Stimulated activated CD4-positive, alpha-beta T cell treated with anti-CD3 and anti-CD28 coated beads, Interleukin-12 subunit alpha, Interleukin-12 subunit beta, amount 100 ng/mL, for 24 hours (primary cell): ENCODE data around the gene LIN28A.
A peak's percentile ranks its signal among the peaks of the same experiment; 100 is the strongest.

ENCODE experiments used
- DNase-seq, 2 experiments: peaks; one replicate each; pipeline ENCODE4 v3.0.0-alpha.2; 2020; ENCODE audit warnings: low read depth in 2 of 2

LIN28A gene

GRCh38 chr1:26434161-26434752 lies 23.6 kb downstream of the LIN28A start:
- no peak for DNase-seq

GRCh38 chr1:26438041-26438440 lies 27.4 kb downstream of the LIN28A start:
- DNase-seq, result no peak

- DNase-seq, result no peak
Observed at GRCh38 chr1:26440259-26440658, 29.6 kb downstream of the LIN28A start.

- DNase-seq, result no peak
Observed at GRCh38 chr1:26449868-26450267, 39.3 kb downstream of the LIN28A start.

- DNase-seq, result no peak
Observed at GRCh38 chr1:26450908-26451307, 40.3 kb downstream of the LIN28A start.

GRCh38 chr1:26452459-26453183 lies 42.0 kb downstream of the LIN28A start:
- DNase-seq, result no peak

GRCh38 chr1:26459148-26459547 lies 48.5 kb downstream of the LIN28A start:
- DNase-seq, result no peak

GRCh38 chr1:26459573-26460031 lies 49.0 kb downstream of the LIN28A start:
- no peak for DNase-seq

GRCh38 chr1:26468911-26469310 lies 58.3 kb downstream of the LIN28A start:
- no peak for DNase-seq

GRCh38 chr1:26469558-26469957 lies 58.9 kb downstream of the LIN28A start:
- DNase-seq, result no peak

GRCh38 chr1:26470878-26471497 lies 60.4 kb downstream of the LIN28A start:
- DNase-seq, result no peak

GRCh38 chr1:26471498-26472319 lies 61.1 kb downstream of the LIN28A start:
- DNase-seq, result peak in 1 of 2 experiments; percentile 17

- peak; percentile 79 to 91 for DNase-seq
Observed at GRCh38 chr1:26472320-26472900, 61.8 kb downstream of the LIN28A start, which contains the start of gene HMGN2. TSS of gene HMGN2 (plus strand) at chr1:26472440. CDS start at chr1:26472613, 173 bp downstream.

- DNase-seq, result peak; percentile 85 to 87
Observed at GRCh38 chr1:26472901-26473845, 62.6 kb downstream of the LIN28A start.

GRCh38 chr1:26474818-26475217 lies 64.2 kb downstream of the LIN28A start:
- DNase-seq, result no peak

GRCh38 chr1:26475989-26476388 lies 65.4 kb downstream of the LIN28A start:
- DNase-seq, result no peak

GRCh38 chr1:26476958-26477357 lies 66.3 kb downstream of the LIN28A start:
- no peak for DNase-seq

GRCh38 chr1:26477446-26478152 lies 67.0 kb downstream of the LIN28A start:
- no peak for DNase-seq

GRCh38 chr1:26478159-26478558 lies 67.5 kb downstream of the LIN28A start:
- no peak for DNase-seq

- DNase-seq, result no peak
Observed at GRCh38 chr1:26478988-26479387, 68.4 kb downstream of the LIN28A start.
